SHP77 (cell line): ENCODE measurements around the gene MAT1A.
"Not testable (repeated sequence)": the region's sequence is repeated elsewhere in the genome, so short reads cannot be mapped to it uniquely, and the experiment has no call there.

Source experiments
- DNase-seq, 2 experiments: peaks; one replicate each; lab custom pipeline; 2025; lab: John Stamatoyannopoulos, UW

MAT1A gene

DNA sequence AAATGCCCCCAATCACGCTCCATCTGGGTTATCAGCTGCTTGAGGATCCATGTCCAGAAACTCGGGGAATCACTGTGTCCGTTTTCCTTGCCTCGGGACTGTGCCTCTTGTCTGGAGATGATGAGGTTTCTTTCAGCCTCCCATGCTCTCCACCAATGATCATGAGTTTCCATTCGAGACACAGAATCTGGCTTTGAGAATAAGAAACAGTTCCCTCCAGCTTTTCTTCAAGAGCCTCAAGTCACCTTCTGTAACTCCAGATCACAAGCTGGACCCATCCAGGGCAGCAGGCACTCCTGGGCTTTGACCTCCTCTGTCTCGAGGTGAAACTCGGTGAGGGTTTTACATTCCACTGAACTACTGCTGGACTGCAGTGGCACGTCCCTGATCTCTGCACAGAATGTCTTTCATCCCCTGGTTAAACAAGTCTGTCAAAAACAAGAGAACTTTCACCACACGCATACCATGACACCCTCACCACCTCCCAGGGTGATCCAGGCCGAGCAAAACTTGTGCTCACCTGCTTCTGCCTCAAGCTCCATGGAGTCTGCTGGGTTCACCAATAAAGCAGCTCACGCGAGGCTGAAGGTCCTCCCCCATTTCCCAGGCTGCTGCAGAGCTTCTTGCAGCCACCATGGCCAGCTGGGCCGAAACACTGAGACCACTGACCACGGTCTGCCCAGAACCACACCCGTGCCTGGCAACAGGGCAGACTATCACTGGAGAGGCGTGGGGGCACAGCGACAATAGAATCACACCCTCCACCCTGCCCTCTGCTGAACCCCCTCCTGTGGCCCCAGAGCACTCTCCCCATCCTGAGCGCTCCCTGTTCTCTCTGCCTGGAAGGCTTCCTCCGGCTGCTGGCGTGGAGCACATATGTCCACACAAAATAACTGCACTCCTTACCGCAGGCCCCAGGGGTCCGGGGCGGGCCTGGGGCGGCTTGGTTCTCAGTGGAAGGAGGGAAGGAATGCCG, 25.1 kb downstream of the MAT1A start:
- DNase-seq: no peak

DNA sequence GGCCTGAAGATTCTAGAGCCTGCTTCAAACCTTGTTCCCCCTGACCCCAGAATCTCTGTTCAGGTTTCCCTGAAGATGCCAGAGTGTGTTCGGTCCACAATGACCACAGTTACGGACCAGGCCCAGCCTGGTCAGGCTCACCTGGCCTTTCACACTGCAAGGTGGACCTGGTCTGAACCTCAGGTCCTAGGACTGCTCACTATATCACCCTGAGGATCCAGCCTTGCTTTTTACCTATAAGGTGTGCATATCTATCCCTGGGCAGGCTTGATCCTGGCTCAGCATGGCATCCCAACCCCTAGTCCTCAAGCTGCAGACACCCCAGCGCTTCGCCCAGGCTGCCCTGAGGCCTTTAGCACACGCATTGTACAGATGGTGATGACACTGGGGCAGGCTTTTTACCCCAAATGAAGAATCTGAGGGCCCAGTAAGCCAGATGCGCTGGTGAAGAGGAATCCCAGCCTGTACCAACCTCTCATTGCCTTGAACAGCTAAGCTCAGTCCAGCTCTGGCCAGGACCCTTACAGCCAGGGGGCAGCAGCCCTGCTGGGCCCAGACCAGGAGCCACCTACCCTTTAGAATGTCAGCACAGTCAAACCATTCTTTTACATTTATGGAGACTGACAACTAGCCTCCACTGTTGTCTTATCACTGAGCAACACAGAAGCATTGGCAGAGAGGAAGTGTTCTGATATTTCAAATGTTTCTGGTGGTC, 28.0 kb downstream of the MAT1A start:
- no peak for DNase-seq

DNA sequence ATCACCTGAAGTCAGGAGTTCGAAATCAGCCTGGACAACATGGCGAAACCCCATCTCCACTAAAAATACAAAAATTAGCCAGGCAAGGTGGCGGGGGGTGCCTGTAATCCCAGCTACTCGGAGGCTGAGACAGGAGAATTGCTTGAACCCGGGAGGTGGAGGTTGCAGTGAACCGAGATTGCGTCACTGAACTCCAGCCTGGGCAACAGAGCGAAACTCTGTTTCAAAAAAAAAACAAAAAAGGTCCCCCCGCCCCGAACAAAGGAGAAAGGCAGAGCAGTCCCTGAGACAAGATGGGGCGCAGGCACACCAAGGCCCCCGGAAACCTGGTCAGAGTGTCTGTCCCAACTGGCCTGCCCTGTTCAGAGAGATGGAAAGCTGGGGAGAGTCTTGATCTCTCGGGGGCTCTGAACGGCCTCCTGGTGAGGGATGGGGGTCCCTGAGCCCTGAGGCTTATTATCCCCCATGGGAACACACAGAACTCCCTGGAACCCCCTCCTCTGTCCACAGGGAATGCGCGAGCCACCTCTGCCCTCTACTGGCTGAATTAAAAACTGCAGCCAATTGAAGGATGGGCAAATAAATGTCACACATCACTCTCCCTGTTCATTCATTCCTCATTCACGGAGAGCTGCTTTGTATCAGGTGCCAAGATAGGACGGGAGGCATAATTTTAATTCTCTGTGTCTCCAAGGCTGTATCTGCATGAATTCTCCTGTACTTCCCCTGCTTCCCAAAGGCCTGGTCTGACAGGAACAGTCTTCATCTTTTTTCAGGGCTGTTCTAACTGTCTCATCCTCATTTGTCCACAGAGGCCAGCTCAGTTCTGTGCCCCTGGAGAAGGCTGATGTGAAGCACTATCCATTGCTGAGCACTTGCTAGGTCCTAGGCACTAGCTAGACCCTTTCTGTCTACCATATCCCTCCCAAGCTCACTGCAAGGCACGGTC, 28.9 kb downstream of the MAT1A start:
- no peak for DNase-seq

DNA sequence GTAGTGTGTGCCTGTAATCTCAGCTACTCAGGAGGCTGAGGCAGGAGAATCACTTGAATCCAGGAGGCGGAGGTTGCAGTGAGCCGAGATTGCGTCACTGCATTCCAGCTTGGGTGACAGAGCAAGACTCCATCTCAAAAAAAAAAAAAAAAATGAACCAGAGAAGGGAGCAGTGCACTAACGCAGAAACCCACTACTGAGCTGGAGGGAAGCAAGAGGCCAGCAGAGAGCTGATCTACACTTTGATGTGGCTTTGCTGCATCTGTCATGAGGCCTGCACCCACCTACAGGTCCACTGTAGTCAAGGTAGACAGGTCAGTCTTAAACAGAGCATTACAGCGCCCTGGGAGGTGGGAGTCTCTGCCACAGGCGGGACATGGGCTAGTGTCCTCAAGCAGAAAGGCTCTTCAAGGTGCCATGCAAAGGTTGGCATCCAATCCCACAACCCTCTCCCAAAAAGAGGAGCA, 30.0 kb downstream of the MAT1A start:
- DNase-seq: no peak

DNA sequence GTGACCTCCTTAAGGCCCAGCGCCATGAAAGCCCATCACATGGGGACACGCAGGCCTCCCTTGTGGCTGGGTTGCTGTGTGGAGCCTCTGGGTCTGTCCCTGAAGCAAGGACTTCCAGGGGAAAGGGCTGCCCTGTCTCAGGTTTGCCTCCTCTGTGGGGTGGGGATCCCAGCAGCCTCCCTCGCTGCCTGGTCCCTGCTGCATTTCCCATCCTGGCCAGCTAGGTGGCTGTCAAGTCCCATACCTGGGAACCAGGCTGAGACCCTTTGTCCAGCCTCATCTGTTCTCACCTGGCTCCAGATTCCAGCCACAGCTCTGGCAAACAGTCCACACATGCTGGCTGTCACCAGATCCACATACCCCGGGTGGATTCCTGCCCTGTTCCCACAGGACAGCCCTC, 32.7 kb downstream of the MAT1A start:
- DNase-seq: not testable (repeated sequence)

DNA sequence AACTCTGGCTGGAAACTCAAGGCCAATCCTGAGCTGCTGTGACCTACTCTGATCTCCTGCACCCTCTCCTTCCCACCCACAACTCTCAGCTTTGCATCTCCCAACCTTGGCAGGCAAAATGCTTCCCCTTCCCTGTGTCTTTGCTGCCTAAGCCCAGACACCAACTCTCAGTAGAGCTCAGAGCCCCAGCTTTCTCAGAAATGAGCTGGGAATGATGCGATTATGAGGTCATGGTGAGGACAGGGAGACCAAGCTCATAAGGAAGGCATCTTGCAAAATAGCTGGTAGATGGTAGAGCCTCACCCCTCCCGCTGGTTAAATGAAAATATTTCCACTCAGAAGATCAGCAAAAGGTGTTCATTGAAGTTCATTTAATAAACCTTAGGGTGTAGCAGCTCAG, 34.7 kb downstream of the MAT1A start:
- not testable (repeated sequence) for DNase-seq

DNA sequence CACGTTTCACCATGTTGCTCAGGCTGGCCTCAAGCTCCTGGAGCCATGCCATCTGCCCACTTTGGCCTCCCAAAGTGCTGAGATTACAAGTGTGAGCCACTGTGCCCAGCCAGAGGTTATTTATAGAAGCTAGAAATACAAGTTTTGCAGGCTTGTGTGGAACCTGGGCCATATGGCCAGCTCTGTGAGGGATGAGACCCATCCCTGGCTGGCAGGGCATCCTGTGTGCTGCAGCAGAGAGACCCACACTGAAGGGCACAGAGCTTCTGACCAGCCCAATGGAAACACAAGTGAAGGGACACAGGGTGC, 35.5 kb downstream of the MAT1A start:
- DNase-seq: not testable (repeated sequence)

DNA sequence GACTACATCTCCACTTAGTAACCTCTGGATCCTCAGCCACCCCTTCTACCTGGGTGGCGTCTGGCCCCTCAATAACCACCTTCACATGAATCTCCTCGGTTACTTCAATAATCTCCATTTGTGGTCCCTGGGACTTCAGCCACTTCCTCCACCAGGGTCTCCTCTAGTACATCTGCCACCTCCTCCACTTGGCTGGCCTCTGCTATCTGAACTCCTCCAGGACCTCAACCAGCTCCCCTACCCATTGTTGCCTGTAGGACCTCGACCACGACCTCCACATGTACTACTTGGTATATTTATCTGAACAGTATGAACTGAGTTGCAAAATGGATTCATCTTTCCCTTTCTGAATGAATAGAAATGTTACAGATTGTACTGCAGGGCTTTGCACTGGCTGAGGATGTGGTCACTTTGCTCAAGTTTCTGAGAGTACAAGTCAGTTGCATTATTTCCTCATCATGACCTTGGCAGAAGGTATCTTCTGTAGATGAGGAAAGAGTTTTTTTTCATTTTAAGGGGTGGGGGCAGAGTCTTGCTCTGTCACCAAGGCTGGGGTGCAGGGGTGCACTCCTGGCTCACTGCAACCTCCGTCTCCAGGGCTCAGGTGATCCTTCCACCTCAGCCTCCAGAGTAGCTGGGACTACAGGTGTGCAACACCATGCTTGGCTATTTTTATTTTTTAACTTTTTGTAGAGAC, 36.0 kb downstream of the MAT1A start:
- no peak for DNase-seq

DNA sequence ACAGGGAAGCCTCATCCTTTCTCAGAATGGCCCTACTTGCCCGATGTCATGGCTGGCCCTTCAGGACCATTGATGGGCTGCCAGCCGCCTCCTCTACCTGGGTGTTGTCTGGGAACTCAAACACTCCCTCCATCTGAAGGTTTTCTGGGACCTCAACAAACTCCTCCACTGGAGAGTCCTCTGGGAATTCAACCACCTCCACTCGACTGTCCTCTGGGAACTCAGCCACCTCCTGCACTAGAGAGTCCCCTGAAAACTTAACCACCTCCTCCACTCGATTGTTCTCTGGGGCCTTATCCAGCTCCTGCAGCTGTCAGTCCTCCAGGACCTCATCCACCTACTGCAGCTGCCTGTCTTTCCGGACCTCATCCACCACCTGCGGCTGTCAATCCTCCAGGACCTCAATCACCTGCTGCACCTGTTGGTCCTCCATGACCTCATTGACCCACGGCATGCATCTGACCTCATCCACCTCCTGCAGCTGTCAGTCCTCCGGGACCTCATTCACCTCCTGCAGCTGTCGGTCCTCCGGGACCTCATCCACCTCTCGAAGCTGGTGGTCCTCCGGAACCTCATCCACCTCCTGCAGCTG, 37.1 kb downstream of the MAT1A start:
- DNase-seq: no peak

DNA sequence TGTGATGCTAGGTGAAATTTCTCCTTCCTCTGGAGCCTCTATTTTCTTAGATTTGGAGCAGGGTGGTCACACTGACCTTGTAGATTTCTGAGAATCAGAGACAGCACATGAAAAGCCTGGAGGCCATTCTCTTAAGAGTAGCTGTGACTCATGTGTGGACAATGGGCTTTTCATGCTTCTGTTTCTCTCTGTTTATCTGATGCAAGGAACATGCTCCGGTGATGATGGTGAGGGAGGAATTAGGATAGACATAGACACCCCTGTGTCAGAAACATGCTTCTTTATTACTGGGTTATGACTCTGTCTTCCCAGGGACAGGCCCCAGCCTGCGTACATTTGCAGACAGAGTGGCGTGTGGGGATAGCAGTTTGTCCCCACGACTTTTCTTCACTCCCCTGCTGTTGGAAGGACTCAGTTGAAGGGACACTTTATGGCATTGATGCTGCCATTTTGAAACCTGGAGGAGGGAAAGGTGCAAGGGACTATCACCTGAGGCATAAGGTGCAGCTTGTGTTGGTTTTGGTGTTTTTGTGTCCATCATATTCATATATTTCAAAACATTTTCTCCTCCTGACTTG, 37.7 kb downstream of the MAT1A start:
- DNase-seq: not testable (repeated sequence)

DNA sequence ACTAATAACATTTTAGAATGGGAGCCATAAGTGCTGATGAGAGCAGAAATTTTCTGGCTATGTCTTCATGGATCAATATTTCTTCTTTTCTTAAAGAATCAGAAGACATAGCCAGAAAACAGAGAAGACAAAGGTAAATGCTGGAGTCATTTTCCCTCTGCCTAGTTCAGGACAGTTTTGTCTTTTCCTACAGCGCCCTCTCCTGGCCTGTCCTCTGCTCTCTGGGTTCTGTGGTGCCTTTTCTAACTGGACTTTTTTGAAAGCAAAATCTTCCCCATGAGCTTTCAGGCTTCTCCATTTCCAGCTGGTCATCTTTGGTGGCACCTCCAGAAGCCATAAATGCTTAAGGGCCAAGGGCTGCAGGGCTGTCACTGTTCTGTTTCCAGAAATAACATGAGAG, 39.1 kb downstream of the MAT1A start:
- DNase-seq: not testable (repeated sequence)

DNA sequence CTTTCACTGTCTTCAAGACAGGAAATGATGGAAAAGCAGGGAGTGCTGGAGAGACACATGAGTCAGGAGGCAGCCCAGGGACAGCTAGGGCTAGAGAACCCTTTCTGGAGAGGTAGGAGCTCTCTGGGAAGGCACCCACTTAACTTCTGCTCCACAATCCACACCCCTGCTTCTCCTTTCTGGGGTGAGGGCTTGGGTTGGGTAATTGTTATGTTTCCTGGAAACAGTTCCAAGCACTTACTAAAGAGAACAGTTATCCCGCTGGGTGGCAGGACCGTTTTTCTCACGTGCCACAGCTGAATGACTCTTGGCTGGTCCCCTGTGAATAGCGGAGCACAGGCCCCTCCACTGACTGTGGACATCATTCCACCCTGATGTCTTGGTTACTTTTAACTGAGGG, 39.6 kb downstream of the MAT1A start:
- DNase-seq: not testable (repeated sequence)

DNA sequence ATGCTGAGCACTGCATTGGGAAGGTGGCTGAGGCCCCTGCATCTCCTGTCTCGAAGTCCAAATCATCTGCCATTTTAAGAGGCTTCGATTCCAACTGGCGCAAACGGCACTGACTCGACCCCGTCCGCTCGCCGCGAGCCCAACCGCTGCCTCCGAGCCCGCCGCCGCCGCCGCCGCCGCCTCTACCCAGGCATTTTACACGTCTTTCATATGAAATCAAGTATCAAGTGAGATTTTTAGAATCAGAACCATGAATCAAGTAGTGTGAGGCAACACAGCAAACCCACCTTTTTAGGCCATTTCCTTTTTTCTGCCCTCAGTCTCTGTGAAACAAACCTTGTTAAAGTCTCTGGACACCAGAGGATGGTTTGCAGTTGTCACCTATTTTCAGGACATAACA, 41.8 kb downstream of the MAT1A start:
- not testable (repeated sequence) for DNase-seq

DNA sequence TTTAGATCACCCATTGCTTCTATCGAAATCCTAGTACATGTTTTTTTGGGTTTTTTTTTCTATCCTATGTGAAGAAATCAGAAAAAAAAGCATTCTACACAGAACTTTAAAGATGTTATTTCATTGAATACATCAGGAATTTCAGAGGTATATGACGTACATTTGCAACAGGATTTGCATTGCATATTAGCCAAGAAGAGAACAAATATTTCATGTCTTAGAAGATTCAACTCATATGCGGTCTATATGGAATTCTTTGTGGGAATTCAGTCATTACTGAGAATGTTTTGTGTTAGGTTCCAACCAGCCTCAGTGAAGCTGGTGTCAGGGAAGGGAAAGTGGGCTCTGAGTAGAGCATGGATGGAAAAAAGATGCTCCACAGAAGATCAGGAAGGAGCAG, 45.1 kb downstream of the MAT1A start:
- not testable (repeated sequence) for DNase-seq

DNA sequence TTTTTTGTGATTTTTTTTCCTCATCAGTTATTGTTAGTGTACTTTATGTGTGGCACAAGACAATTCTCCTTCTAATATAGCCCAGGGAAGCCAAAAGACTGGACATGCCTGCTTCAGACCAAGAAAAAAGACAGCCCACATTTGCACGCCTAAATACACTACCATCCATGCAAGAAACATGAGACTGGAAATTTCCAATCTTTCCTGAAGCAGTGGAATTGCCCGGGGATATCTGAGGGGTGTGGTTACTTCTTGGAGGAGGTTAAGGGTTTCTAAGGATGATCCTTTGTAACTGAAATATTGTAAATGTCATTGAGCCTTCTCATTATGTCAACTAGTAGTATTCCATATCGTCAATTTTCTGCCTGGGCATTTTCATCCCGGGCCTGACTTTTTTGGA, 47.1 kb downstream of the MAT1A start:
- DNase-seq: not testable (repeated sequence)

DNA sequence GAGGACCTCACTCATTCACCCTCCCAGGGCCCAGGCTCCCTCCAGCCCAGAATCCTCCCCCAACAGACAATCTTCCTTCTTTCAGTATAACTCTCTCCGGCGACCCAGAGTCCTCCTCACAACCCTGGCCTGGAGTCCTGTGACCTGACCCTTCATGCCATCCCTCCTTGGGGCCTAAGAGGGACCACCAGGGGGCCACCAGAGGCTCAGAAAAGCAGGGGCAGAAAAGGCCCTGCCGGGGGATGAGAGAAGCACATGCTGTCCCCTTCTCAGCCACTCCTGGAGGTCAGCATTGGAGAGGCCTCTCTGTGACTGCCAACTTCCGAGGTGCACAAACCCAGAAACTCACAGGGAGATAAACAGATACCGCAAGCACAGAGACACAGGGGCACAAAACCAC, 53.0 kb downstream of the MAT1A start:
- DNase-seq: not testable (repeated sequence)

DNA sequence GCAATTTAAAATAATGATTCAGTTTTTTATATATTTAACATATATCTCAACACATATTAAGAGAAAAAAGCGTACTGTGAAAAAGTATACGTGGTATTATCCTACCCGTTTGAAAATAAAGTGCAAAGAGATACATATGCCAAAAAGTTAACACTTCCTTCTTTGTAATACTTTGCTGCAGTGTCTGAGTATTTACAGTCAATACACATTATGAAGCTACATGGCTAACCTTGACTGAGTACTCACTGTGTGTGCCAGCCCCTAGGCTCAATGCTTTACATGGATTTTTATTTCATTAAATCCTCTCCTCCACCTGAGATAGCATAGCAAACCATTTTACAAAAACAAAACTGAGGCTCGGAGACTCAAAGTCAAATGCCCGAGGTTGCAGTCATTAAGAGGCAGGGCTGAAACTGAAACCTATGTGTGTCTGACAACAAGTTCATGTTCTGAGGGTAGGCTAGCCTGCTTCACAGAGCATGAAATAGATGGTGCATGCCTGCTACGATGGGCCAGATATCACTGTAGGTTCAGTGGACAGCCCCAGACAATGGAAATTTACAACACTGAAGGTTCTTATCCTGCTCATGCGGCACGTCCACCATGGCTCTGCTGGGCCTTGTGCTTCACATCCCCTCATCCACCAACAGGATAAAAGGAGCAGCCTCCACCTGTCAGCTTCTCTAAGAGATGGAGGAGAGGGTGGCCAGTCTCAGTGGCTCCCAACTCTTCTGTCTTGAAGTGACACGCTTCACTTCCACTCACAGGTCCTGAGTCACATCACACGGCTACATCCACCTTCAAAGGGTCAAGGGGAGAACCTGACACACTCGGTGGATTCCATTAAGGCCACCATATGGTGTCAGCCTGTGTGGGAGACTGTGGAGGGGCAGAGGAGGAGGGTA, 54.9 kb downstream of the MAT1A start:
- DNase-seq: not testable (repeated sequence)

DNA sequence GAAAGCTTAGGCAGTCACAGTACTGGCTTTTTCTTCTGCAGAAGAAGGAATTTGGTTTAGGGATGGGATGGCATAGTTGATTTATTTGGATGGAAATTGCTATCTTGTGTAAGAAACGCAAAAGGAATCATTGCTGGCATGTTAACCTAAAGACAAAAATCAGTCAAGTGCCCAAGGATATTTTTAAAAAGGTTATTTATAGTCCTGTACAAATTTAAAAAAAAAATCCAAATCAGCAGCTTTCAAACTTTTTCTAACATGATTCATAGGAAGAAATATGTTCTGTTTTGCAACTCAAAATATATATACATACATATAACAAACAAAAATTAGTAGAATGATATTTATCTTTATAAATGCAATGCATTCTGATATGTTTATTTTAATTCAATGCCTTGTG, 55.6 kb downstream of the MAT1A start:
- DNase-seq: not testable (repeated sequence)

DNA sequence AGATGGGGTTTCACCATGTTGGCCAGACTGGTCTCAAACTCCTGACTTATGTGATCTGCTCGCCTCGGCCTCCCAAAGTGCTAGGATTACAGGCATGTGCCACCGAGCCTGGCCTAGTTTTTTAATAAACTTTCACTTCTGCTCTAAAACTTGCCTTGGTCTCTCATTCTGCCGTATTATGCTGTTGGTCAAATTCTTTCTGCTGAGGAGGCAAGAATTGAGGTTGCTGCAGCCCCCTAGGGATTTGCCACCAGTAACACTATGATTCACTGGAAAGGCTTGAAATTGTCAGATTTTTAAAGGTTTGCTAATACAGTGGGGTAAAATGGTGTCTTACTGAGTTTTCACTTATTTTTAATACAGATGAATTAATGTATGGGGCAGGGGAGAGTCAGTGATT, 62.7 kb downstream of the MAT1A start:
- DNase-seq: not testable (repeated sequence)

DNA sequence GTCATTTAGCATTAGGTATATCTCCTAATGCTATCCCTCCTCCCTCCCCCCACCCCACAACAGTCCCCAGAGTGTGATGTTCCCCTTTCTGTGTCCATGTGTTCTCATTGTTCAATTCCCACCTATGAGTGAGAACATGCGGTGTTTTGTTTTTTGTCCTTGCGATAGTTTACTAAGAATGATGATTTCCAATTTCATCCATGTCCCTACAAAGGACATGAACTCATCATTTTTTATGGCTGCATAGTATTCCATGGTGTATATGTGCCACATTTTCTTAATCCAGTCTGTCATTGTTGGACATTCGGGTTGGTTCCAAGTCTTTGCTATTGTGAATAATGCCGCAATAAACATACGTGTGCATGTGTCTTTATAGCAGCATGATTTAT, 66.4 kb downstream of the MAT1A start:
- not testable (repeated sequence) for DNase-seq
